Lung (tissue), 12 donors: Measurements from ENCODE around the gene TTLL8. TPM values are rescaled to one million over a fixed set of nuclear protein-coding genes. Genes with fewer than 3 reads are reported as not detected.

ENCODE experiments used
- ATAC-seq: fragments of 200-7000 bp; cut with Tn5 transposase; one replicate; pipeline ENCODE4 v1.9.1; 2020; ENCODE audit warnings: moderate number of reproducible peaks; ENCODE audit not compliant: insufficient read depth, low FRiP score
- DNase-seq, 3 donors: peaks; one replicate each; pipeline ENCODE4 v3.0.0-alpha.2; 2013 to 2017
- H3K27ac ChIP-seq, 2 donors: one replicate each; pipeline ENCODE4 v1.5.1; 2013; ENCODE audit warnings: mild to moderate bottlenecking in 2 of 2, moderate library complexity in 2 of 2, control low read depth in 1 of 2, inconsistent platforms in 1 of 2, low read depth in 1 of 2, low read length in 1 of 2
- H3K27me3 ChIP-seq, 3 donors: one replicate each; pipeline ENCODE4 v1.5.1; 2013; ENCODE audit warnings: low read length in 2 of 3; ENCODE audit not compliant: control insufficient read depth in 3 of 3, insufficient read depth in 3 of 3
- H3K36me3 ChIP-seq, 4 donors: one replicate each; pipeline ENCODE4 v1.5.1; 2013; ENCODE audit warnings: low read length in 4 of 4, mild to moderate bottlenecking in 1 of 4, moderate library complexity in 1 of 4; ENCODE audit not compliant: control insufficient read depth in 4 of 4, insufficient read depth in 4 of 4
- H3K4me1 ChIP-seq, 5 donors: one replicate each; pipeline ENCODE4 v1.5.1; 2013; ENCODE audit warnings: low read length in 5 of 5, mild to moderate bottlenecking in 2 of 5, moderate library complexity in 1 of 5; ENCODE audit not compliant: control insufficient read depth in 5 of 5, insufficient read depth in 5 of 5
- H3K4me3 ChIP-seq: one replicate; pipeline ENCODE4 v1.5.1; 2013; ENCODE audit warnings: mild to moderate bottlenecking, control low read depth, moderate library complexity
- H3K9ac ChIP-seq, 2 donors: one replicate each; pipeline ENCODE4 v1.5.1; 2013; ENCODE audit warnings: low read length in 2 of 2, control low read depth in 1 of 2; ENCODE audit not compliant: insufficient read depth in 1 of 2
- H3K9me3 ChIP-seq, 4 donors: one replicate each; pipeline ENCODE4 v1.5.1; 2013; ENCODE audit warnings: low read length in 3 of 4, mild to moderate bottlenecking in 1 of 4, moderate library complexity in 1 of 4; ENCODE audit not compliant: control insufficient read depth in 4 of 4, insufficient read depth in 3 of 4
- CTCF ChIP-seq: IDR thresholded peaks from 2 replicates; pipeline ENCODE4 v1.5.1; 2012; ENCODE audit warnings: mild to moderate bottlenecking; ENCODE audit errors: control extremely low read depth, extremely low read depth
- whole genome bisulfite sequencing, 2 donors: extraction: QIAGEN DNeasy Blood & Tissue Kit; methylation state at CpG; one replicate each; pipeline ENCODE4 v1.1.7; 2013; 5-methylcytosine and 5-hydroxymethylcytosine counted together
- polyA plus RNA-seq, 2 donors: library from polyadenylated mRNA; stranded (reverse); fragments of 200-250 nt; gene quantifications; one replicate each; pipeline ENCODE4 v1.2.1, GENCODE V29; 2013
- total RNA-seq, 2 donors: library from RNA; depleted of rRNA in 1 of 2; stranded (reverse); fragments of >200 nt in 1 of 2; gene quantifications; one replicate each; pipeline ENCODE4 v1.2.1, GENCODE V29; 2014 to 2021
- donor health status: control.
- donor health status: control.
- donor health status: Bipolar disorder and iron deficiency.
- donor health status: healthy.
- donor health status: DM: yes; HTN: yes; CAD: no.

Gene TTLL8
- total and polyA plus RNA-seq, 4 donors: not detected

- Histone ChIP-seq H3K27ac (no peak overlapping the region), H3K9me3 (no peaks in the 10 kb centered on the region), H3K36me3 (no peaks in the 10 kb centered on the region), H3K9ac (no peak overlapping the region), H3K27me3 (no peaks in the 10 kb centered on the region), H3K4me3 (no peak overlapping the region), H3K4me1 (peaks cover 0 to 26% (median 3%) of the 10 kb centered on the region in 5 donors)
- TF ChIP-seq CTCF: no peak
- ATAC-seq (no peak), DNase-seq (no peak)
- 85 to 91% methylated on average over 13 of the region's 13 CpGs for WGBS, 2 donors
Observed at GRCh38 chr22:50080077-50080465, 22.0 kb upstream of the TTLL8 start.

GRCh38 chr22:50078761-50079160, 20.7 kb upstream of the TTLL8 start:
- DNase-seq (no peak), ATAC-seq (no peak)
- H3K9me3 ChIP-seq: no peaks in the 10 kb centered on the region
- no peaks in the 10 kb centered on the region for H3K27me3 ChIP-seq
- no peak overlapping the region for H3K4me3 ChIP-seq
- H3K27ac ChIP-seq: no peak overlapping the region
- TF ChIP-seq CTCF: no peak
- H3K9ac ChIP-seq: no peak overlapping the region
- WGBS, 2 donors: 82 to 86% methylated on average over 9 of the region's 9 CpGs
- no peaks in the 10 kb centered on the region for H3K36me3 ChIP-seq
- H3K4me1 ChIP-seq: peaks cover 0 to 26% (median 3%) of the 10 kb centered on the region in 5 donors

GRCh38 chr22:50078246-50078645, 20.1 kb upstream of the TTLL8 start:
- no peak for DNase-seq
- no peak for TF ChIP-seq CTCF
- no peak for ATAC-seq
- peaks cover 0 to 24% (median 3%) of the 10 kb centered on the region in 5 donors for H3K4me1 ChIP-seq
- H3K36me3 ChIP-seq: no peaks in the 10 kb centered on the region
- no peaks in the 10 kb centered on the region for H3K9me3 ChIP-seq
- H3K27ac ChIP-seq: no peak overlapping the region
- H3K9ac ChIP-seq: no peak overlapping the region
- H3K27me3 ChIP-seq: no peaks in the 10 kb centered on the region
- WGBS, 2 donors: 96 to 97% methylated on average over 13 of the region's 13 CpGs
- no peak overlapping the region for H3K4me3 ChIP-seq
